Astrocyte (in vitro differentiated cells and primary cell): ENCODE results near the gene VDR.

Experiments
- CTCF ChIP-seq: IDR thresholded peaks from 2 replicates; pipeline ENCODE4 v1.5.1; 2011; ENCODE audit warnings: low read depth, mild to moderate bottlenecking, inconsistent platforms, low read length, moderate library complexity; ENCODE audit not compliant: insufficient read depth
- EZH2 ChIP-seq: IDR thresholded peaks from 2 replicates; pipeline ENCODE4 v1.6.1; 2012; ENCODE audit warnings: mild to moderate bottlenecking, low read length, inconsistent platforms; ENCODE audit not compliant: insufficient read depth

- TF ChIP-seq EZH2 (no peak), CTCF (no peak)
These were observed 17.3 kb downstream of the VDR start for GRCh38 chr12:47887529-47887928.
